Lung (tissue), 12 donors: ENCODE measurements around the gene RNU7-1. TPM values are rescaled to one million over a fixed set of nuclear protein-coding genes. Genes with fewer than 3 reads are reported as not detected.
A peak's percentile ranks its signal among the peaks of the same experiment; 100 is the strongest.

Experiments
- ATAC-seq: fragments of 200-7000 bp; cut with Tn5 transposase; one replicate; pipeline ENCODE4 v1.9.1; 2020; ENCODE audit warnings: moderate number of reproducible peaks; ENCODE audit not compliant: insufficient read depth, low FRiP score
- DNase-seq, 3 donors: peaks; one replicate each; pipeline ENCODE4 v3.0.0-alpha.2; 2013 to 2017
- H3K27ac ChIP-seq, 2 donors: one replicate each; pipeline ENCODE4 v1.5.1; 2013; ENCODE audit warnings: mild to moderate bottlenecking in 2 of 2, moderate library complexity in 2 of 2, control low read depth in 1 of 2, inconsistent platforms in 1 of 2, low read depth in 1 of 2, low read length in 1 of 2
- H3K27me3 ChIP-seq, 3 donors: one replicate each; pipeline ENCODE4 v1.5.1; 2013; ENCODE audit warnings: low read length in 2 of 3; ENCODE audit not compliant: control insufficient read depth in 3 of 3, insufficient read depth in 3 of 3
- H3K36me3 ChIP-seq, 4 donors: one replicate each; pipeline ENCODE4 v1.5.1; 2013; ENCODE audit warnings: low read length in 4 of 4, mild to moderate bottlenecking in 1 of 4, moderate library complexity in 1 of 4; ENCODE audit not compliant: control insufficient read depth in 4 of 4, insufficient read depth in 4 of 4
- H3K4me1 ChIP-seq, 5 donors: one replicate each; pipeline ENCODE4 v1.5.1; 2013; ENCODE audit warnings: low read length in 5 of 5, mild to moderate bottlenecking in 2 of 5, moderate library complexity in 1 of 5; ENCODE audit not compliant: control insufficient read depth in 5 of 5, insufficient read depth in 5 of 5
- H3K4me3 ChIP-seq: one replicate; pipeline ENCODE4 v1.5.1; 2013; ENCODE audit warnings: mild to moderate bottlenecking, control low read depth, moderate library complexity
- H3K9ac ChIP-seq, 2 donors: one replicate each; pipeline ENCODE4 v1.5.1; 2013; ENCODE audit warnings: low read length in 2 of 2, control low read depth in 1 of 2; ENCODE audit not compliant: insufficient read depth in 1 of 2
- H3K9me3 ChIP-seq, 4 donors: one replicate each; pipeline ENCODE4 v1.5.1; 2013; ENCODE audit warnings: low read length in 3 of 4, mild to moderate bottlenecking in 1 of 4, moderate library complexity in 1 of 4; ENCODE audit not compliant: control insufficient read depth in 4 of 4, insufficient read depth in 3 of 4
- WGBS, 2 donors: extraction: QIAGEN DNeasy Blood & Tissue Kit; methylation state at CpG; one replicate each; pipeline ENCODE4 v1.1.7; 2013; 5-methylcytosine and 5-hydroxymethylcytosine counted together
- polyA plus RNA-seq, 2 donors: library from polyadenylated mRNA; stranded (reverse); fragments of 200-250 nt; gene quantifications; one replicate each; pipeline ENCODE4 v1.2.1, GENCODE V29; 2013
- total RNA-seq, 2 donors: library from RNA; depleted of rRNA in 1 of 2; stranded (reverse); fragments of >200 nt in 1 of 2; gene quantifications; one replicate each; pipeline ENCODE4 v1.2.1, GENCODE V29; 2014 to 2021
- TF ChIP-seq, protein P1 (sequence below): IDR thresholded peaks from 2 replicates; pipeline ENCODE4 v1.5.1; 2012; ENCODE audit warnings: mild to moderate bottlenecking; ENCODE audit errors: control extremely low read depth, extremely low read depth
- donor health status: control.
- donor health status: control.
- donor health status: Bipolar disorder and iron deficiency.
- donor health status: healthy.
- donor health status: DM: yes; HTN: yes; CAD: no.

RNU7-1 gene
- total and polyA plus RNA-seq, 4 donors, result not detected

DNA sequence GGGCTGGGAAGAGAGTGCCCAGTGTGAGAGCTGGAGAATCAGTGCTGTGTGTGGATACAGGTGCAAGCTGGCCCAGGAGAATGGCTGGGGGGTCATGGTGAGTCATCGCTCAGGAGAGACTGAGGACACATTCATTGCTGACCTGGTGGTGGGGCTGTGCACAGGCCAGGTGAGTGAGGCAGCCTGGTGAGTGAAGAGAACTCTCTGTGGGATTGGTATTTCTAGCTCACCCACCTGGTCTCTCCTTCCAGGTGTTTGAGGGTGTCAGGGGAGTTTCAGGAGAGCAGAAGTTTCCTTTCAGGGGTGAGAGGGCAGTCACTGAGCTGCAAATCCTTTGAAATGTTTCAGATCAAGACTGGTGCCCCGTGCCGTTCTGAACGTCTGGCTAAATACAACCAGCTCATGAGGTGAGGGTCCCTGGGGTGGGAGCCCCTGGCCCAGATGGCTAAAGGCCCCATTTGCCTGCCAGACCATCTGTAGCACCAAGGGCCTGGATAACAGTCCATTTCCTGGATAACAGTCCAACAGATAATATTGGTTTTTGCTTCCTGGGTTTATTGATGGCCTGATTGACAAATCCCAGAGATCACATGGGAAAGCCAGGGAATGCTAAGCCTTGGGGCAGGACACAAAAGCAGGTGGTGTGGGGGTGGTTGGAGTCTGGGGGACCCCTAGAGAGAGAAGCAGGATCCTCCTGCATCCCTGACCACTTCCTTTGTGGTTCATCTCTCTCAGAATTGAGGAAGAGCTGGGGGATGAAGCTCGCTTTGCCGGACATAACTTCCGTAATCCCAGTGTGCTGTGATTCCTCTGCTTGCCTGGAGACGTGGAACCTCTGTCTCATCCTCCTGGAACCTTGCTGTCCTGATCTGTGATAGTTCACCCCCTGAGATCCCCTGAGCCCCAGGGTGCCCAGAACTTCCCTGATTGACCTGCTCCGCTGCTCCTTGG, 21.3 kb upstream of the RNU7-1 start:
- ATAC-seq, result no peak
- WGBS, 2 donors, result 63 to 77% methylated on average over 9 of the region's 9 CpGs
- Histone ChIP-seq H3K36me3 (peaks cover 0 to 8% (median under 1%) of the 10 kb centered on the region in 4 donors), H3K4me1 (peaks cover 8 to 34% (median 19%) of the 10 kb centered on the region in 5 donors), H3K9ac (no peak overlapping the region), H3K4me3 (no peak overlapping the region), H3K27ac (no peak overlapping the region), H3K27me3 (no peaks in the 10 kb centered on the region), H3K9me3 (no peaks in the 10 kb centered on the region)
- TF ChIP-seq, protein P1, sequence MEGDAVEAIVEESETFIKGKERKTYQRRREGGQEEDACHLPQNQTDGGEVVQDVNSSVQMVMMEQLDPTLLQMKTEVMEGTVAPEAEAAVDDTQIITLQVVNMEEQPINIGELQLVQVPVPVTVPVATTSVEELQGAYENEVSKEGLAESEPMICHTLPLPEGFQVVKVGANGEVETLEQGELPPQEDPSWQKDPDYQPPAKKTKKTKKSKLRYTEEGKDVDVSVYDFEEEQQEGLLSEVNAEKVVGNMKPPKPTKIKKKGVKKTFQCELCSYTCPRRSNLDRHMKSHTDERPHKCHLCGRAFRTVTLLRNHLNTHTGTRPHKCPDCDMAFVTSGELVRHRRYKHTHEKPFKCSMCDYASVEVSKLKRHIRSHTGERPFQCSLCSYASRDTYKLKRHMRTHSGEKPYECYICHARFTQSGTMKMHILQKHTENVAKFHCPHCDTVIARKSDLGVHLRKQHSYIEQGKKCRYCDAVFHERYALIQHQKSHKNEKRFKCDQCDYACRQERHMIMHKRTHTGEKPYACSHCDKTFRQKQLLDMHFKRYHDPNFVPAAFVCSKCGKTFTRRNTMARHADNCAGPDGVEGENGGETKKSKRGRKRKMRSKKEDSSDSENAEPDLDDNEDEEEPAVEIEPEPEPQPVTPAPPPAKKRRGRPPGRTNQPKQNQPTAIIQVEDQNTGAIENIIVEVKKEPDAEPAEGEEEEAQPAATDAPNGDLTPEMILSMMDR, result no peak
- no peak for DNase-seq

DNA sequence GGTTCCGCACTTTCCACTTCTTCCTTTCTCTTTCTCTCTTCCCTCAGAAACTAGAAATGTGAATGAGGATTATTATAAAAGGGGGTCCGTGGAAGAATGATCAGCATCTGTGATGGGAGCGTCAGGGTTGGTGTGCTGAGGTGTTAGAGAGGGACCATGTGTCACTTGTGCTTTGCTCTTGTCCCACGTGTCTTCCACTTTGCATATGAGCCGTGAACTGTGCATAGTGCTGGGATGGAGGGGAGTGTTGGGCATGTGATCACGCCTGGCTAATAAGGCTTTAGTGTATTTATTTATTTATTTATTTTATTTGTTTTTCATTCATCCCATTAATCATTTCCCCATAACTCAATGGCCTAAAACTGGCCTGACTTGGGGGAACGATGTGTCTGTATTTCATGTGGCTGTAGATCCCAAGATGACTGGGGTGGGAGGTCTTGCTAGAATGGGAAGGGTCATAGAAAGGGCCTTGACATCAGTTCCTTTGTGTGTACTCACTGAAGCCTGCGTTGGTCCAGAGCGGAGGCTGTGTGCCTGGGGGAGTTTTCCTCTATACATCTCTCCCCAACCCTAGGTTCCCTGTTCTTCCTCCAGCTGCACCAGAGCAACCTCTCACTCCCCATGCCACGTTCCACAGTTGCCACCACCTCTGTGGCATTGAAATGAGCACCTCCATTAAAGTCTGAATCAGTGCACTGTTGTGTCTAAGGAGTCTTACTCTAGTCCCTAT, 20.4 kb upstream of the RNU7-1 start:
- Histone ChIP-seq H3K36me3 (peaks cover 0 to 4% (median under 1%) of the 10 kb centered on the region in 4 donors), H3K27me3 (no peaks in the 10 kb centered on the region), H3K4me1 (peaks cover 8 to 35% (median 19%) of the 10 kb centered on the region in 5 donors), H3K27ac (peak overlapping the region in 1 of 2 donors; percentile 2), H3K9ac (no peak overlapping the region), H3K9me3 (no peaks in the 10 kb centered on the region), H3K4me3 (no peak overlapping the region)
- ATAC-seq, result no peak
- 83 to 85% methylated on average over 10 of the region's 10 CpGs for WGBS, 2 donors
- TF ChIP-seq, protein P1, result no peak
- no peak for DNase-seq

DNA sequence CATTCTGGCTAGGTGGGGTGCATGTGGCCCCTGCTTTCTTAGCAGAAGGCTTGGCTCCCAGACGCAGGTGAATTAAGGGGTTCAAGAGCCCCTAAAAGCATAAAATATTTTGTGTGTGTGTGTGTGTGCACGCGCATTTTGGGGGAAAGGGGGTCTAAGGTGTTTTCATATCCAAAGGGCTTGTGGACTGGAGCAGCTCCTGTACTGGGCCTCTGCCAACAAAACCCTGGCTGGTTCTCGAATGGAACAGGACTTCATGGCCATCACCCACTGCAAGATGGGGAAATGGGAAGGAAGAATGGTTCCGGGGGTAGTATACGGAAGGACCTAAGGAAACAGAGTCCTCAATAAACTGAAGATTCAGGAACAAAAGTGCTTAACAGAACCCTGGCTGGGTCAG, 19.8 kb upstream of the RNU7-1 start:
- Histone ChIP-seq H3K9ac (no peak overlapping the region), H3K27me3 (no peaks in the 10 kb centered on the region), H3K4me1 (peaks cover 8 to 35% (median 19%) of the 10 kb centered on the region in 5 donors), H3K9me3 (no peaks in the 10 kb centered on the region), H3K27ac (peak overlapping the region in 1 of 2 donors; percentile 2), H3K4me3 (no peak overlapping the region), H3K36me3 (peaks cover 0 to 4% (median under 1%) of the 10 kb centered on the region in 4 donors)
- no peak for ATAC-seq
- DNase-seq, result no peak
- 52 to 62% methylated on average over 6 of the region's 6 CpGs for WGBS, 2 donors
- TF ChIP-seq, protein P1, result no peak
